DOHH2 (cell line): Measurements from ENCODE around the gene ANKRD13B.

Experiments used
- EZH2phosphoT487 ChIP-seq: fragments of 200-600 bp; sonication (generic); IDR thresholded peaks from 2 replicates; pipeline ENCODE4 v1.6.1; 2017; ENCODE audit warnings: borderline replicate concordance, mild to moderate bottlenecking, antibody characterized with exemption, low read length, moderate library complexity, mixed read lengths
- TF ChIP-seq, protein P1 (sequence below): fragments of 200-600 bp; sonication (generic); IDR thresholded peaks from one replicate; pipeline ENCODE4 v1.5.1; 2014; ENCODE audit warnings: antibody characterized with exemption, mild to moderate bottlenecking, low read depth, low read length; ENCODE audit not compliant: poor library complexity, severe bottlenecking

DNA sequence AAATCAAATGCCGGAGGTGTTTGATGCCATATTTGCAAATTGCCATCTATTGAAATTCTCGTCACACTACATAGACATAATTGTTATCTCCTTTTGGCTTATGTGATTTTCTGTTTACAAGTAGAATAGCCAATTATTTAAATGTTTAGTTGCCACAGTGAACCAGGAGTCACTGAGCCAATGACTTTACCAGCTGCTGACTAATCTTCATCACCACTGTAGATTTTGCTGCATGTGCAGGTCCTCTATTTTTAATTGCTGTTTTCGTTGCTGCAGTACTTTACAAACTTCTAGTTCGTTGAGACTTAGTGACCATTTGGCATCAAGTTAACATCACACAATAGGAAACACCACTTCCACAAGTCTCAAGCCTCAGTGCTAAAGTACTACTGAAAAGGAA lies 48.9 kb upstream of the ANKRD13B start:
- TF ChIP-seq, protein P1, sequence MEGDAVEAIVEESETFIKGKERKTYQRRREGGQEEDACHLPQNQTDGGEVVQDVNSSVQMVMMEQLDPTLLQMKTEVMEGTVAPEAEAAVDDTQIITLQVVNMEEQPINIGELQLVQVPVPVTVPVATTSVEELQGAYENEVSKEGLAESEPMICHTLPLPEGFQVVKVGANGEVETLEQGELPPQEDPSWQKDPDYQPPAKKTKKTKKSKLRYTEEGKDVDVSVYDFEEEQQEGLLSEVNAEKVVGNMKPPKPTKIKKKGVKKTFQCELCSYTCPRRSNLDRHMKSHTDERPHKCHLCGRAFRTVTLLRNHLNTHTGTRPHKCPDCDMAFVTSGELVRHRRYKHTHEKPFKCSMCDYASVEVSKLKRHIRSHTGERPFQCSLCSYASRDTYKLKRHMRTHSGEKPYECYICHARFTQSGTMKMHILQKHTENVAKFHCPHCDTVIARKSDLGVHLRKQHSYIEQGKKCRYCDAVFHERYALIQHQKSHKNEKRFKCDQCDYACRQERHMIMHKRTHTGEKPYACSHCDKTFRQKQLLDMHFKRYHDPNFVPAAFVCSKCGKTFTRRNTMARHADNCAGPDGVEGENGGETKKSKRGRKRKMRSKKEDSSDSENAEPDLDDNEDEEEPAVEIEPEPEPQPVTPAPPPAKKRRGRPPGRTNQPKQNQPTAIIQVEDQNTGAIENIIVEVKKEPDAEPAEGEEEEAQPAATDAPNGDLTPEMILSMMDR = no peak
- TF ChIP-seq EZH2phosphoT487 = no peak
